HG02610 (cell line): ENCODE results near the gene PDGFD.
A peak's percentile ranks its signal among the peaks of the same experiment; 100 is the strongest.
"Not testable (repeated sequence)": the region's sequence is repeated elsewhere in the genome, so short reads cannot be mapped to it uniquely, and the experiment has no call there.

Source experiments
- ATAC-seq: cut with Tn5 transposase; IDR thresholded peaks from one replicate; pipeline ENCODE4 v1.9.1; 2021; ENCODE audit warnings: mild to moderate bottlenecking, moderate library complexity; ENCODE audit not compliant: unreplicated experiment

Gene PDGFD

DNA sequence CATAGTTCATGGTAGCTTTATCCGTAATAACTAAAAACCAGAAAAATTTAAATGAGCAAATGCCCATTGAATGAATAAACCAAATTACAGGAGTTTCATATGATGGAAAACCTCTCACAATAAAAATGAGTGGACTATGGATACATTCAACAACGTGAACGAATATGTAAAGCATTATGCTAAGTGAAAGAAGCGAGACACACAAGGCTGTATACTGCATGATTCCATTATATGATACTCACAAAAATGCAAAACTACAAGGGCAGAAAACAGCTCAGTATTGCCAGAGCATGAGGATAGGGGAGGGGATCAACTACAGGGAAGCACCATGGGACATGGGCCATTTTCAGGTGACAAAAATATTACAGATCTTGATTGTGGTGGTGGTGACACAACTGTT, 105.3 kb downstream of the PDGFD start:
- no peak for ATAC-seq

DNA sequence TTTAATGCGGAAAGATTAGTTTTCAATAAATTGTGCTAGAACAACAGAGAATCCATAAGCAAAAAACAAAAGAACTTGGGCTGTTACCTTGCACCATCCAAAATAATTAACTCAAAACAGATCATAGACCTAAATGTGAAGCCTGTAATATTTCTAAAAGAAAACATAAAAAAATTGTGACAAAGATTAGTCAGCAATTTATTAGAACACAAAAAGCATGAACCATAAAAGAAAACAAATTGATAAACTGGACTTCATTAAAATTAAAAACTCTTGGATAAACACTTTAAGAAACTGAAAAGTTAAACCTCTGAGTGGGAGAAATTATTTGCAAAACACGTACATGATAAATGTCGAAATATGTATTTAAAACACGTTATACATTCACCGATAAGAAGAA, 106.0 kb downstream of the PDGFD start:
- no peak for ATAC-seq

DNA sequence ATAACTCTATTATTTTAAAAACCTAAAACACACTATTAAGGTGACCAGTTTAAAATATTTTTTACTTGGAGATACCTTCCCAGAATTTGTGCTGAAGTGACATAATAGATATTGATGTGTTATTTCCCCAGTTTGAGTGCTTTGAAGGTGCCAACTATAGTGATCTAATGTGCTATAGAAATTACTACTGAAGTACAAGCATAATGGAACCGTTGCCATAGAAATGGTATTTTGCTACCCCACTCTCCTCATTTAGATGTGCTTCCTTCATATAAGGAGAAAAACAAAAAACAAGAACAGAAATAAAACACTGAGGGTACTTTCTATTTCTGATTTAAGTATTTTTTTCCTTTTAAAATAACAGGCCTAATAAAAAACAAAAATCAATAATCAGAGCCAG, 108.4 kb downstream of the PDGFD start:
- no peak for ATAC-seq

DNA sequence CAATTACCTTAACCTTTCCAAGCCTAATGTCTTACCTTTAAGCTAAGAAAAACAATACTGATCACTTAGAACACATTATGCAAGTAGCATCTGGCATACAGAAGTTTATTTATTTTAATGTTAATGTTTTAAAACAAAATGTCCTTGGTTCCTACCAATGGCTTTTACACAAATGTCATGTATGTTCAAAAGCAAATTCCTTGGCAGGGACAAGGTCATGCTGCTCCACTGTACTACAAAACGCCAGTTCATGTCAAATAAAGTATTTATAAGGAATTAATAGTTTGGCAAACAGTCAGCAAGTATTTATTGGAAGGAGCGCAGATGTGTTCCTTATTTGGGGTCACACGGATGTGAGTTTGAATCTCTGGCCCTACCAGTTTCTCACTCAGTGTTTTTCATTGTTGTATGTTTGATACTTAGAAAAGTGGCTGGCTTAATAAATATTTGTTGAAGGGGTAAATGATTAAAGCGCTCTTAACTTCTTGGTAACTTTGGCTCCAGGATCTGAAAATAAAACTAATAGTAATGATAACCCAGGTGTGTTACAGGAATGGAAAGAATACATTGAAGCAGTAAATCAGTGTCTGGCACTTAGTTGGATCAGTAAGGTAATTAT, 108.9 kb downstream of the PDGFD start:
- ATAC-seq, result no peak

DNA sequence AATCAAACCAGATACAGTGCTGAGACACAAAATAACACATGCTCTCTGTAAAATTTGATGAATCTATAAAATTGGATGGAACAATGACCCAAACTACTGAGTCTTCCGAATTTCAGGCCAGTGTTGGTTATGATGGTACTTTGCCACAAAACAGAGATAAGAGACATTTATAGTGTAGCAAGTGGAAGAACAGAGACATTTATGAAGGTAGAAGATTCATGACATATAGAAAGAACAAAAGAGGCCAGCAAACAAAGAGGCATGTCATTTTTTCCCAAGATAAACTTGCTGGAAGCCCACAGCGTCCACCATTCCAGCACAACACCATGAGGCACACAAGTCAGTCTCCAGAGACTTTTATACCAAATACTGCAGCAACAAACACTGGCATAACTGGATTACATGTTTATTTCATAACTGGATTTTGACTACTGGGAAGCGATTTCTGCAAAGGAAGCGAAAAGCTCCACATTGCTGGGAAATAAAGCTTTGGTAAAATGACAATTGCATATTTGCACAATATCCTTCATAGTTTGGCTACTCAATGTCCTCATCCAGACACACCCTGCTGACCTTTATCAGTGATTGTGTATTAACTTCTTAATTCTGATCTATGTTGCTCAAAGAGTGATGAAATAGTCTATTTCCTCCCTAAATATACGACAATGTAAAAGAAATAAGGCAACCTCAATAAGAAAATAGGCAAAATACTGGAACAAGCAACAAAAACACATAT, 110.0 kb downstream of the PDGFD start:
- no peak for ATAC-seq

DNA sequence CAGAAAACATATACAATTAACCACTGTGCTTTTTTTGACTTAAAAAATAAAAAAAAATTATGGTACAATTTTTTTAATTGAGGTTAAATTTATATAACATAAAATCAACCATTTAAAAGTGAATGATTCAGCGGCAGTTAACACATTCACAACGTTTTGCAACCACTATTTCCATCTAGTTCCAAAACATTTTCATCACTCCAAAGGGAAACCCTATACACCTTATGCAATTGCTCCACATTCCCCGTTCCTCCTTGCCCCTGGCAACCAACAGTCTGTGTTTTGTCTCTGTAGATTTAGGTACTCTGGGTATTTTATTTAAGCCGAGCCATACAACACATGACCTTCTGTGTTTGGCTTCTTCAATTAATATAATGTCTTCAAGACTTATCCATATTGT, 112.2 kb downstream of the PDGFD start:
- ATAC-seq, result no peak

DNA sequence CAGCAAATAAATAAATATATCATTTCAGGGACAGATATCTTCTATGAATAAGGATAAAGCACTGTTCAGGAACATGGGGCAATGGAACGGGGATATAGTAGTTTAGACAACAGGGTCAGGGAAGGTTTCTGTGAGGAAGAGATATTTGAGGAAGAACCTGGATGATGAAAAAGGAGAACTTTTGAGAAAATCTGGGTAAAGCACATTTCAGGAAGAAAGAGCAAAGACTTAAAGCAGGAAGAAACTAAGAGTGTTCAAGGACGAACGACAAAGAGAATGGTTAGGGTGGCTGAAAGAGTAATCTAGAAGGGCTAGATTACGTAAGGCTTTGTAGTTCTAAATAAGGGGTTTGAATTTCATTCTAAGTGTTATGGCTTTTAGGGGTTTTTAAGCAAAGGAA, 114.8 kb downstream of the PDGFD start:
- no peak for ATAC-seq

DNA sequence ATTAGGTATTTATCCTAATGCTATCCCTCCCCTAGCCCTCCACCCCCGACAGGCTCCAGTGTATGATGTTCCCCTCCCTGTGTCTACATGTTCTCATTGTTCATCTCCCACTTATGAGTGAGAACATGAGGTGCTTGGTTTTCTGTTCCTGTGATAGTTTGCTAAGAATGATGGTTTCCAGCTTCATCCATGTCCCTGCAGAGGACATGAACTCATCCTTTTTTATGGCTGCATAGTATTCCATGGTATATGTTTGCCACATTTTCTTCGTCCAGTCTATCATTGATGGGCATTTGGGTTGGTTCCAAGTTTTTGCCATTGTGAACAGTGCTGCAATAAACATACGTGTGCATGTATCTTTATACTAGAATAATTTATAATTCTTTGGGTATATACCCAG, 117.1 kb downstream of the PDGFD start:
- not testable (repeated sequence) for ATAC-seq

DNA sequence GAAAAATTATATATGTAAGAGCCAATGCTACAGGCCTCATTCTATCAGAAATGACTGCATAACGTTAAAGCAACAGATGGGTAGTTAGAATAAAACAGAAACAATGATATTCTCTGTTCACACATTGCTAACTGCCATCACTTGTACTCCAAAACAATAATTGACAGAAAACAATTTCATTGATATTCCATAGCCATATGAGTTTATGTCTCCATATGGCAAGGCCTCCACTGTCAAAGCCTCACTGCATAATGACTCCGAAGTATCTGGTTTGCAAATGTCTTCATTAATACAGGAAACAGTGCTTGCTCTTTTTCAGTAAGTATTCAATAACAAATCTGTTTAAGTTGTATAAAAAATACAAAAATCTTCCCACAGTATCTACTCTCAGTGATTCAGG, 117.6 kb downstream of the PDGFD start:
- no peak for ATAC-seq

DNA sequence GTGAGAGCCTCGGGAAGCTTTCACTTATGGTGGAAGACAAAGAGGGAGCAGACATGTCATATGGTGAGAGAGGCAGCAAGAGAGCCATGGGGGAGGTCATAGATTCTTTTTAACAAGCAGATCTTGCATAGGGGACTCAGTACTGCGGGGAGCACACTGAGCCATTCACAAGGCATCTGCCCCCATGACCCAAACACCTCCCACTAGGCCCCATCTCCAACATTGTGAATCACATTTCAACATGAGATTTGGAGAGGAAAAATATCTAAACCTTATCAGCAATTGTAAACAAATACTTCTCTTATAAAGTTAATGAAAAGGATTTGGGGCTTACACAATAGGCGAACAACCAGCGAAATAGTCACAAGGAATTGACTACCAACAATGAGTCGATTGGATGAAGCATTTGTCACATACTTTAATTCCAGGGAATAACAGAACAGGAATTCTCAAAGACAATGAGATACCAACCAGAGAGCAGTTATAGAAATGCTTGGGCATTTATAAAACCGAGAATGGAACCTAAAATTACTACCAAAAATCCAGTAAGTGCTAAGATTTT, 120.2 kb downstream of the PDGFD start:
- ATAC-seq, result no peak

DNA sequence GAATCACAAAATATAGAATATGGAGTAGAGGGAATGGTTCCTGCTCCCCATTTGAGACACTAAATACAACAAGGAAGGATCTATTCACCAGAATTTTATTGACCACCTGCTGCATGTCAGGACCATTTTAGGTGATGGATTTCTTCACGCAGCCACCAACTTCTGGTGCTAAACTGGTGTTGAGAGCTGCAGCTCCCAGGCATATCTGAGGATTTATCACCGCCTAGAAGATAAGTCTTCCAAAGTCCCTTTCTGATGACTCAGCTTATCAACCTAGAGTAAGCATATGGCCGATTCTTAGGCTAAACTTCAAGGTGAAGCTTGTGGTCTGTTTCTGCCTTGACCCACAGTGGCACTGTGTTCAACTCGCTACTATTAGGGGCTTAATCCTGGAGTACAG, 120.8 kb downstream of the PDGFD start:
- no peak for ATAC-seq

DNA sequence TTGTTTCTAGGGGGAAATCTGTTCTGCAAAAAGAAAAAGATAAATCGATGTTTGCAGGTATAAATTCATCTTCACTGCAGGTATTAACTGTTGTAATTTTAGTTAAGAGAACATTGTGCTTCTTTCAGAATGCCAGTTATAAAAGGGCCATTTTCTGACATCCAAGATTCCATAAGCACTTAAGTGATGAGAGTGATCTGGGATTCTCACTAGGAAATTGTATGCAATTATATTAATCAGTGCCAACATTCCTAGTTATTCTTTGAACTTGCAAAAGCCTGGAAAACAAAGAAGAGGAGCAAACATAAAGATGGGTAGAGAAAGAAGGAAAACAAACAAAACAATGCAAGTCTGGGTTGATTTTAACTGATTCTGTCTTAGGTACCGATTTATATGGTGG, 122.2 kb downstream of the PDGFD start:
- no peak for ATAC-seq

DNA sequence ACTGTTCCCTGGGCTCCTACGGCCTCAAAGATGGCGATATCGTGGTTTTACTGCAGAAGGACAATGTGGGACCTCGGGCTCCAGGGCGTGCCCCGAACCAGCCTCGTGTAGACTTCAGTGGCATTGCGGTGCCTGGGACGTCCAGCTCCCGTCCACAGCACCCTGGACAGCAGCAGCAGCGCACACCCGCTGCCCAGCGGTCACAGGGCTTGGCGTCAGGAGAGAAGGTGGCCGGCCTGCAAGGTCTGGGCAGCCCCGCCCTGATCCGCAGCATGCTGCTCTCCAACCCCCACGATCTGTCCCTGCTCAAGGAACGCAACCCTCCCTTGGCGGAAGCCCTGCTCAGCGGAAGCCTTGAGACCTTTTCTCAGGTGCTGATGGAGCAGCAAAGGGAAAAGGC, 127.0 kb downstream of the PDGFD start:
- ATAC-seq, result no peak

DNA sequence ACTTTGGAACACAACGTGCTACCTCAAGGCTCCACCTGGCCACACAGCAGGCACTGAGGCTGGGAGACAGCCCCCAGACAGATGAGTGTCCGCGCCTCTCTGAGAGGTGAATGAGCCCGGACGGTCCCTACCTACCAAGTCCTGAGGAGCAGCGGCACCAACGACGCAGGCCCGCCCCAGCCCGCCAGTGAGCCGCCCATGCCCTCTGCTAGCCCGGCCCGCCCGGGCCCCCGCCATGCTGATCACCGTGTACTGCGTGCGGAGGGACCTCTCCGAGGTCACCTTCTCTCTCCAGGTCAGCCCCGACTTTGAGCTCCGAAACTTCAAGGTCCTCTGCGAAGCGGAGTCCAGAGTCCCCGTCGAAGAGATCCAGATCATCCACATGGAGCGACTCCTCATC, 127.4 kb downstream of the PDGFD start, which contains the start of gene DDI1:
TSS of gene DDI1 (plus strand) at position 53 of the 400 bp plus-strand sequence. CDS start at position 236, 183 bp downstream.
- ATAC-seq, result no peak

DNA sequence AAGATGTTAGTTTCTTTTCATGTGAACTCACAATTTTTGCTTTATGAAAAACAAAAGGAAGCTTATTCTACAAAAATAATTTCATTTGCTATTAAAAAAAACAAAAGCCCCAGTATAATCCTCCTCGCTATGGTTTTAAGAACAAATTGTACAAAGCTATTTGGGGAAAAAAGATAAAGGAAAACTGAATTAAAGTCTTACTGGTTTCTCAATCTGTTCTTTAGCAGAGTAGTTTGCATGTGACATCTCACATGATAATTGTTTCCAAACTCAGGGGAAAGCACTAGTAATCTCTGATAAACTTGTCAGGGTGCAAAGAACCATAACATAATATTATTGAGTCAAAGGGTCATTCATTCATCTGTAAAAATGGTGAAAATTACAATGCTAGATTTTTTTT, 130.4 kb downstream of the PDGFD start:
- no peak for ATAC-seq

DNA sequence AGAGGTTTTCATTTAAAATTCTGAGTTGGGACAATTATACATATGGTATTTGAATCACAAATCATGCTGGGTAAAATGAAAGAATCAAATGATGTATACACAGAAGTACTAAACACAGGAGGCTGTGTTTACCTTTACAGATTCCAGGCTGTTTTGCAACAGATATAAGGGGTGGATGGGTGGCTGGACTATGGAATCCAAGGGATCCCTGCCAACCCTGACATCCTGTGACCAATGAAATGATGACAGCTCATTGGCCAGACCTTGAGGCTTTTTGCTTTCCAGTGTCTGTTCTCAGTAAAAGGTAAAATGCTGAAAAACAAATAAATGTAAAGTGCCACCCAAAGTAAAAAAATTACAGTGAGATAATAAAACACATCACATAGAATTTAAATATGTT, 130.8 kb downstream of the PDGFD start:
- no peak for ATAC-seq

DNA sequence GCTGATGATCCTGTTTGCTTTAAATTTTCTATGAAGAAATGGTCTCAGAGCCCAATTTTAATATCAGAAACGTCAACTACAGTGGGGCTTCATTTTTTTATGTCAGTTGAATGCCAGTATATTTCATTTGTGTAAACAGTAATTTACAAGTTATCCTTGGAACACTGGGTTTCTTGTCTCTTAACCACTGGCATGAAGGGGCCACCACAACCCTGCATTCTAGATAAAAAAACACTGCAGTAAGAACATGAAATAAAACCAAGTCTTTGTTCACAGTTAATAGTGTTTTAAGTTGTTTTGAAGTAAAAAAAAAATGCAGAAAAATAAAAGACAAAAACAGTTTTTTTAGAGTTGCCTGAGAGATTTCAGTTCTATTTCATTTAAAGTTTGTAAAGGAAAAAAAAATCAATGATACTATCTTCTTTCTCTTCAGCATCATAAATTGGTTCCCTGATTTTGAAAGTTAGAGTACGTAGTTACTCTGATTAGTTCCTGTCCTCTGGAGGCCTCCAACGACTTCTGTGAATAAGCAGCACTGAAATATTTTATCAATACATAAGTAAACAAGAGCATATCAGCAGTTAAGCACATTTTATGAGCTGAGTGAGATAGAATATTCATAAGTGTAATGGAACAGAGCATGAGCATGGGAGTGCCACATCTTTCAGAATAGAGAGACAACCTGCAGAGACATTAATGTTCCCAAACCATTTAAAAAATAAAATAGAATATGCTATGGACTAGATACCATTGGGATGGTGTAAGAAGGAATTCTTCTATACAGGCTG, 135.3 kb downstream of the PDGFD start:
- ATAC-seq, result no peak

DNA sequence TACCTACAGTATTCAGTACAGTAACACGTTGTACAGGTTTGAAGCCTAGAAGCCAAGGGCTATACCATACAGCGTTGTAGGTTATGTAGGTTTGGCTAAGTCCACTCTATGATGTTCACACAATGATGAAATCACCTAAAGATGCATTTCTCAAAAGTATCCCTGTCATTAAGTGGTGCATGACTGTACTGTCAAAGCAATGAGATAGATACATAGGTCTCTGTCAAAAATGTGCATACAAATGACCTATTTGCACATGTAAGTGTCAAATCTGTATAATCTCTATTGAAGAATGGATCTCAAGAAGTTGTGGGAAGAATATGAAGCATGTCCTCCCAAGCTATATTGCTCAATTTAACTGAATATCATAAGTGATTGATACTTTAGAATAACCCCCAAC, 139.4 kb downstream of the PDGFD start:
- ATAC-seq, result no peak

DNA sequence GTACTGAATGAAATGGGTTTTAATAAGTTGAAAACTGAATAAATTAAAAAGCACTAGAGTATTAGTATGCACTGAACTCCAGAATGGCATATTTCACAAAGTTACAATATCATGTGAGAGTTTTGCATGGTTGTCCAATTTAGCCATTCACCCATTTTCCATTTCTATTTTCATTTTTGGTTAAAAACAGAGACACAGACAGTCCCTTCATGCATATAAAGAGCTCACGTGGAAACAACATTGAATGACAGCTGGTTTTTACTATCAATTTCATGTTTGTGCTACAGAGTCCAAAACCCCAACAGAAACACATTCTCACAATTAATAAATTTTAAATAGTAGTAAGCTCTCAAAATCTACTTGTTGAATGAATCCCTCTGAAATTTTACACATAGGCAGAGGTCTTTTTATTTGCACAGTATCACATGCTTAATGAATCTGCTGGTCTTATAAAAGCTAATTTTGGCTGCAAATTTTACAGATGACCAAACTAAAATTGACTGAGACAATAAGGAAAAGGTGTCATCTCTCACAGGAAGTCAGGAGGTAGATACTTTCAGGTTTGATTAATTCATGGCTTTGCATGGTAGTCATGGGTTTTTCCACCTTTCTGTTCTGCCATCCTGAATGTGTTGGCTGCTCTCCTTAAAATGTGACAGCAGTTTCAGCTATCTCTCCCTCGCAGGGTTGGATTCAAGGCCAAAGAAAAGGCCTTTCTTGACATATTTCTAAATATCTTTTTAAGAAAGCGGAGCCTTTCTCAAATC, 148.1 kb downstream of the PDGFD start:
- ATAC-seq, result peak; percentile 85

DNA sequence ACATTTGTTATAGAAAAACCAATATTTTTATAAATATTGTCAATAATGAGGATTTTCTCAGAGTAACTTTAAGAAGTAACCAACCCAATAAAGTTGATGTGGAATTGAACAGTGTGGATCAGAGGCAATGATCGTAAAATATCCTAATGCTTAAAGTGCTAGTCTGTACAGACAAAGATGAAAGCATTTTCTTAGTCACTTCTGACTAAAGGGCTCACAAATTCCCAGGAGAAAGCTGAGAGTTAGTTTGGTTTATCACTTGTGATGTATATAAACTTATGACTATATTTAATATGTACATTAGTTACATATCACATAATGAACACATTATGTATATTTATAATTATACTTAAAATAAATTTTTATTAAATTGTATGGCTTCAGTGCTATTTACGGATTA, 152.9 kb downstream of the PDGFD start:
- no peak for ATAC-seq

DNA sequence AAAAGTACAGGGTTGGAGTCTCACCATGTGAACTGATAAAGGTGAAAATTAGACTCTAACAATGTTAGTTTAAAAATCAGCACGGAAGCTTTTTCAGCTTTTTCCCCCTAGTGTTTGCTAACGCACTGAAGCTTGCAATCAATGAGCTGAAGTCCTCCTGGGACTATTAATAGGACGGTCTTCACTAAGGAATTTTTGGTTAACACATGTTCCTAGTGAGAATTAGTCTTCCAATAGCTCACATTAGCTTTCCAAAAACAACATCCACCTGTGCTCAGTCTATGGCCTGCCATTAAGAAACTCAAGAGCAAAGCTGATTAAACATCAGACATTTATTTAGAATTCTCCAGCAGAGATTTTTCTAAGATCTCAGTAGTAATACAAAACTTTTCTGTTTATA, 154.2 kb downstream of the PDGFD start:
- ATAC-seq, result no peak
